ENCODE results near the gene ESYT1. TPM values are rescaled to one million over a fixed set of nuclear protein-coding genes. Genes with fewer than 3 reads are reported as not detected.
A peak's percentile ranks its signal among the peaks of the same experiment; 100 is the strongest.

Gene ESYT1
- total and polyA plus RNA-seq, 2 donors (not counting 1 experiment from before 2014, with no cell fraction given), result 182 to 446 TPM

DNA sequence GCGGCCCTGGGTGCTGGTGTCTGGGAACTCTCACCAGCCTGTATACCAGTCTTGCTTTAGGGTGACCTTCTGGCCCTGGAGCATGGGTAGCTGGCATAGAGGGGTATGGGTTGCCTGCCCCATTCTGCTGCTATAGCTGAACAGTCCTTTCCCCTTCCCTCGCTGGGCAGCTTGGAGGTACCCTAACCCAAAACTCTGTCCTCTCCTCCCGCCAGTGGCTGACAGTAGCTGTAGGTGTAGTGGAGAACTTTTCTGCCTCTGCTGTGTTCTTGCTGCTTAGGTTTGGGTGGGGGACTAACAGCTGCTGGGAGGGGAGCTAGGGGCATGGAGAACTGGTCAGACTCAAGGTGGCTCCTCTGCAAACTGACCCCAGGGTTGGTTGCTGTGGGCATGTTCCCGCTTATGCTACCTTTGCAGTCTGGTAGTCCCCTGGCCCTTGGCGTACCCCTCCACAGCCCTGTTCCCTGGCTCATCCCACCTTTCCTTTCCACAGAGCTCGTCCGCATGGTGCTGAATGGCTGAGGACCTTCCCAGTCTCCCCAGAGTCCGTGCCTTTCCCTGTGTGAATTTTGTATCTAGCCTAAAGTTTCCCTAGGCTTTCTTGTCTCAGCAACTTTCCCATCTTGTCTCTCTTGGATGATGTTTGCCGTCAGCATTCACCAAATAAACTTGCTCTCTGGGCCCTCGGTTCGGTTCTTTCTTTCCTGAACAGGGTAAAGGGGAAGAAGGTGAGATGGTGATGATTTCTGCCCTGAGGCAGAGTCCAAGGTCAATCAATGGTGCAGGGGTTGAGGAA lies 33.0 kb downstream of the ESYT1 start:
- Histone ChIP-seq H3K4me2 (ENCODE audit: extremely low read depth, insufficient read depth, low read length) (peak overlapping the region; percentile 90), H3K9me3 (ENCODE audit: control insufficient read depth, insufficient read depth, low read depth, low read length) (no peaks in the 10 kb centered on the region), H3K4me3 (replicated peaks in 1 of 4; ENCODE audit: control extremely low read depth in 1 of 4, insufficient read depth in 1 of 4, low read depth in 3 of 4, low read length in 4 of 4) (peak overlapping the region; percentile 53 to 97 (median 74)), H3K9ac (ENCODE audit: insufficient read depth, low read length) (peak overlapping the region; percentile 21), H3K36me3 (ENCODE audit: control insufficient read depth, insufficient read depth, low read length) (peaks cover 34% of the 10 kb centered on the region), H4K20me1 (ENCODE audit: control insufficient read depth, extremely low read depth, insufficient read depth, low read length) (peaks cover 1% of the 10 kb centered on the region), H3K4me1 (ENCODE audit: control insufficient read depth, extremely low read depth, insufficient read depth, low read length) (peaks cover 14% of the 10 kb centered on the region), H3K27ac (ENCODE audit: insufficient read depth, low read length) (peak overlapping the region; percentile 95), H3K79me2 (ENCODE audit: control insufficient read depth, insufficient read depth, low read length) (peaks cover 39% of the 10 kb centered on the region), H3K27me3 (ENCODE audit: control insufficient read depth, insufficient read depth, low read length) (no peaks in the 10 kb centered on the region), H2AFZ (ENCODE audit: low read length) (no peak overlapping the region)
- no peak for DNase-seq (ENCODE audit: low read depth in 2 of 2)
- no peak for TF ChIP-seq EZH2 (IDR thresholded peaks at IDR 0.05; ENCODE audit: low read length, missing control alignments)
- TF ChIP-seq, protein P1, sequence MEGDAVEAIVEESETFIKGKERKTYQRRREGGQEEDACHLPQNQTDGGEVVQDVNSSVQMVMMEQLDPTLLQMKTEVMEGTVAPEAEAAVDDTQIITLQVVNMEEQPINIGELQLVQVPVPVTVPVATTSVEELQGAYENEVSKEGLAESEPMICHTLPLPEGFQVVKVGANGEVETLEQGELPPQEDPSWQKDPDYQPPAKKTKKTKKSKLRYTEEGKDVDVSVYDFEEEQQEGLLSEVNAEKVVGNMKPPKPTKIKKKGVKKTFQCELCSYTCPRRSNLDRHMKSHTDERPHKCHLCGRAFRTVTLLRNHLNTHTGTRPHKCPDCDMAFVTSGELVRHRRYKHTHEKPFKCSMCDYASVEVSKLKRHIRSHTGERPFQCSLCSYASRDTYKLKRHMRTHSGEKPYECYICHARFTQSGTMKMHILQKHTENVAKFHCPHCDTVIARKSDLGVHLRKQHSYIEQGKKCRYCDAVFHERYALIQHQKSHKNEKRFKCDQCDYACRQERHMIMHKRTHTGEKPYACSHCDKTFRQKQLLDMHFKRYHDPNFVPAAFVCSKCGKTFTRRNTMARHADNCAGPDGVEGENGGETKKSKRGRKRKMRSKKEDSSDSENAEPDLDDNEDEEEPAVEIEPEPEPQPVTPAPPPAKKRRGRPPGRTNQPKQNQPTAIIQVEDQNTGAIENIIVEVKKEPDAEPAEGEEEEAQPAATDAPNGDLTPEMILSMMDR (conservative IDR thresholded peaks at IDR 0.05 in 1 of 2, IDR thresholded peaks at IDR 0.05 in 1 of 2; ENCODE audit: low read depth in 1 of 2, low read length in 2 of 2), result no peak

DNA sequence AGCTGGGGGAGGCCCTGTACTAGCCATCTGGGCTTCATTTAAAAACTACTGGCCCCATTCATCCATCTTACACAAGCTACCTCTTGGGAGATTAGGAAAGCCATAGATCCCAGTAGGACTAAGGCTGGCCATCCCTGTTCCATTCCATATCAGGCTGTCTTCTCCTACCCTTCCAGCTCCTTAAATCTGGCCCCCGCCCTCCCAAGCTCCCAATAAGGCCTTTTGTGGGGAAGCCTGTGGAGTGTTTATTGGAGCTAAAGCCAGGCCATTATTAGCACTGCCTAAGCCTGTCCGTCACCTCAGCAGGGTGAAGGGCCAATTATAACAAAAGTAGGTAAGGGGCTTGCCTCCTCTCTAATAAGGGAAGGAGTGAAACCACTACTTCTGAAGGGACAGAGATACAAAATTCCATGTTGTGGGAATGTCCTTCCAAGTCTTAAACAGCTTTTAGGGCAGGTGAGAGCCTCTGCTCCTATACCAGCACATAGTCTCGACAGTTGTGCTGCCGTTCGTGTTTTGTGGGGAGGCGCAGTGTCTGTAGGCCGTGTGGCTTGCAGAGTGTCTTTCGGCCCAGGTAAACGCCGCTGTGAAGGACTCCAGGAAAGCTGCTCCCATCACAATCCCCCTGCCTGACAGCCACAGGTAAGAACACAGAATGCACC lies 33.8 kb downstream of the ESYT1 start:
- Histone ChIP-seq H3K36me3 (ENCODE audit: control insufficient read depth, insufficient read depth, low read length) (peaks cover 34% of the 10 kb centered on the region), H3K27me3 (ENCODE audit: control insufficient read depth, insufficient read depth, low read length) (no peaks in the 10 kb centered on the region), H3K27ac (ENCODE audit: insufficient read depth, low read length) (no peak overlapping the region), H4K20me1 (ENCODE audit: control insufficient read depth, extremely low read depth, insufficient read depth, low read length) (peaks cover 1% of the 10 kb centered on the region), H3K4me1 (ENCODE audit: control insufficient read depth, extremely low read depth, insufficient read depth, low read length) (peaks cover 14% of the 10 kb centered on the region), H3K79me2 (ENCODE audit: control insufficient read depth, insufficient read depth, low read length) (peaks cover 39% of the 10 kb centered on the region), H2AFZ (ENCODE audit: low read length) (no peak overlapping the region), H3K9ac (ENCODE audit: insufficient read depth, low read length) (no peak overlapping the region), H3K4me3 (replicated peaks in 1 of 4; ENCODE audit: control extremely low read depth in 1 of 4, insufficient read depth in 1 of 4, low read depth in 3 of 4, low read length in 4 of 4) (peak overlapping the region in 2 of 4 experiments; percentile 67 to 81), H3K4me2 (ENCODE audit: extremely low read depth, insufficient read depth, low read length) (peak overlapping the region; percentile 90), H3K9me3 (ENCODE audit: control insufficient read depth, insufficient read depth, low read depth, low read length) (no peaks in the 10 kb centered on the region)
- no peak for TF ChIP-seq EZH2 (IDR thresholded peaks at IDR 0.05; ENCODE audit: low read length, missing control alignments)
- TF ChIP-seq, protein P1 (conservative IDR thresholded peaks at IDR 0.05 in 1 of 2, IDR thresholded peaks at IDR 0.05 in 1 of 2; ENCODE audit: low read depth in 1 of 2, low read length in 2 of 2), result no peak
- peak in 1 of 2 donors; percentile 4 for DNase-seq (ENCODE audit: low read depth in 2 of 2)

Measured in fibroblast of lung (primary cell).